CD4-positive, alpha-beta T cell treated with Interleukin-12 subunit alpha and Interleukin-12 subunit beta, for 1 hour (primary cell): ENCODE measurements around the gene CRNKL1.
A peak's percentile ranks its signal among the peaks of the same experiment; 100 is the strongest.

ENCODE experiments used
- DNase-seq: peaks from one replicate; pipeline ENCODE4 v3.0.0-alpha.2; 2020

Gene CRNKL1

DNA sequence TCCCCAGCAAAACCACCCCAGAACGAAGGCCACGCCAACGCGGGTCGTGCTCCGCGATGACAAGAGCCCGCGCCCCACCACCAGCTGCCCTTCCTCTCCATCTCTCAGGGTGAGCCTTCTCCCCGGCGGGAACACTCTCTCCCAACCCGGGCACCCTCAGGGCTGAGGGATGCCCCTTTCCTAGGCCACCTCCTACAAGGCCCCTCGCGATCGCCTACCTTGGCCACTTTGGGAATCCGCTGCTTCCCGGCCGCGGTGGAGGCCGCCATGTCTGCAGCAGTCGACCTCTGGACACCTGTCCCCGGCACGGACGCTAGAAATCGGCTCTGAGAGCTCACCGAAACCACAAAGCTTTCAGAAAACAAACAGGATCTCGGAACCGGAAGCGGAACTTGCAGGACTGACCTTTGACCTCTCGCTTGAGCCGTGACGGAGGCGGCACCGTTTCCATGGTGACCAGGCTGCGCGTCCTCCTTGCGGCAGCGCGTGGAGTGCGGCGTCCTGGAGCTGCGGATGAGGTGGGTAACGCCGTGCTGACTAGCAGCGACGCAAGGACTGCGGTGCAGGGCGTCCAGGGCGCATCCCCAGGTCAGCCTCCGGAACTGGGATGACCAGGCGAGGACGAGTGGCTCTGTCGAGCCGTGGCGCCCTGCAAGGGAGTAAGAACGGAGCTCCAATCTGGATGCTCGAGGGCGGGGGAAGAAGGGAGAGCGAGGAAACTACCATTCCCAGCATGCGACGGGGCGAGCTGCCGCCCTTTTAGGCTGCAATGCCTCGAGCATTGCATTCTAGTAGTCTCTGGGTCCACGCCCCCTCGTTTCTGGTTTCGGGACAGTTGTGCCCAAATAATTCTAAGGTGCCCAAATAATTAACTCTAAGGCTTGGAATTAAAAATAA lies at the start of gene CRNKL1, which contains the start of gene CFAP61:
Gene CRNKL1, minus strand, starts transcription at position 393 of the 897 bp plus-strand sequence. Its CDS starts 124 bp downstream, at position 269.
Gene CFAP61, plus strand, starts transcription at position 459 of the 897 bp plus-strand sequence. CDS start 4,122 bp downstream, outside the sequence.
- peak; percentile 98 for DNase-seq

DNA sequence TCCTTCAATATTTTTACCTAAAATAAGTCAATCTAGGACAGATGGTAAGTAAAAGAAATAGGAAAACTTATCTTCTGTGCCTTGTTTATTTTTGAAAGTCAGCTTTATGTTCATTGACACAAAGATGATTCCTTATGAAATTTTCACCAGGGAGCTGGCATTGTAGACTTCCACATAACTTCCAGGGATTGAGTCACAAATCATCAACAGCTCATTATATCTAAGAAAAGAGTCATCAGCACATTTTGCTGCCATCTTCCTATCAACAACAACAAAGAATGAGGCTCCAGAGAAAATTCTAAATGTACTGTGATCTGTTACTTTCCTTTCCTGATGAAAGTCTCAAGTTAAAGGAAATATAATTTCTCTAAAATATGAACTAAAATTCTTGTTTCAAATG lies 48.6 kb upstream of the CRNKL1 start:
- no peak for DNase-seq

DNA sequence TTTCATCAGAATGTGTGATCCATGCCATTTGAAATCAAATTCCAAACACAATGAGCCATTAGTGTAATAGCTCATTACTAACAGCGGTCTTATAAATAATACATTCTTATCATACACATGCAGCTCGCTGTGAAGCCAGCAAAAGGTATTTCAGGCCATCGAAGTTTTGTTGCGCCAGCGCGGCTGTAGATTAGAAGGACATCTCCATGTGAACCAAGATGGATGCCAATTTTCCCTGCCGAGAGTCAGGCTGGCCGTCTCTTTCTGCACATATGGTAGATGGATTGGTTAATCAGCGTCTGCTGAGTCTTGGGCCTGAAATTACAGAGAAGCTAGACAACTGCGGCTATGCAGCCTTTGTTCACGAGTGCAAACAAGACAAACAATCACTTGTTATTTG lies 44.2 kb upstream of the CRNKL1 start:
- DNase-seq, result no peak

DNA sequence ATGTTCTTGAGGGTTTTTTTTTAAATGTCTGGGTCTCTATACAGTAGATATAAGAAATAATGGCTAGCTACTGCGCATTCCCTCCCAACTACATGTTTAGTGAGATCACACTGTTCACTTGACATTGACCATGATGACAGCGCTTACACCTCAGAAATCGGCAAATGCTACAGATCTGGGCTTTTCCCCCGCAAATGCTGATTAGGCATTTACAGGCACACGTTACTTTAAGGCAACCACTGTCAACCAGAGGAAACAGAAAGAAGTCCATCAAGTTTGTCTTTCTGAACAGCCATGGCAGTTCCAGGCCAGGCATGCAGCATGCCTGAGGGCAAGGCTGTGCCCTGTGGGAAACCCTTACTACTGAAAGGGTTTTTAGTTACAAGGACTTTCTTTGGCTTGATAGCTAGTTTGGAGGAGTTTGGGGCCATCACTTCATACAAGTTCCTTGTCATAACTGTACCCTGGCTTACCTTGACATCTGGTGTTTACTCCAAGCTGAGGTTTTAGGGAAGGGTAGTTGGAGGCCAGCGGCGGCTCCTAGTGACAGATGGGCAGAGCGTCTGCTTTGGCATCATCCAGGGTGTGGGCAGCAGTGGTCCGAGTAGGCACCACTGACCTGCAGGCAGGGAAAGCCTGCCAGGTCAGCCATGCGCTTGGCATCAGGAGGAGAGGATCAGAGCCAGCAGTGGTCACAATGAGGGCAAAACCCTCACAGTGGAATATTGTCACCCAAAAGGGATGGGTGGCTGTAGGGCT lies 43.0 kb upstream of the CRNKL1 start:
- no peak for DNase-seq

DNA sequence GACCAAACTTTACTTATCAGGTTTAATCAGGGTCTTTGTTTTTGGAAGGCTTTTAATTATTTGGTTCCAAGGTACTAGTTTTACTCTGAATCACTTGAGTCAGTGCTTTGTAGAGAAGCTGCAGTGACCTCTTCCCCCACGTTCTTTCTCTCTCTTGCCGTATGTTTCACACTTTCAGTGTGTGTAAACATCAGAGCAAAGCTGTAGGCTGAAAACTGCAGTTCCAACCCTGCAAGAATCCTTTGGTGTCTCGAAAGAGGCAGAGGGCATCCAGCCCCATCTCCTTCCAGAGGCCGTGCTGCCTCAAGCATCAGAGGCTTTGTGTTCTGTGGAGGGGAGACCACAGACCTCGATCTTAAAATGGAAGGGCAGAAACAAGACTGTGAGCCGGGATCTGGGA lies 42.1 kb upstream of the CRNKL1 start:
- DNase-seq, result no peak

DNA sequence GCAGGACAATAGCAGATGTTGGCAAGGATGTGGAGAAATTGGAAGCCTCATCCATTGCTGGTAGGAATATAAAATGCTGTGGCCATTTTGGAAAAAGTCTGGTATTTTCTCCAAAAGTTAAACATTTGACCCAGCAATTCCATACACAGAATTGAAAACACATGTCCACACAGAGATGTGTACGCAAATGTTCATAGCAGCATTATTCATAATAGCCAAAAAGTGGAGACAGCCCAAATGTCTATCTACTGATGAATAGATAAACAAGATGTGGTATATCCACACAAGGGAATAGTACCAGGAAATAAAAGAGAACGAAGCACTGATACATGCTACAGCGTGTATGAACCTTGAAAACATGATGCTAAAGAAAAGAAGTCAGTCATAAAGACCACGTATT lies 40.6 kb upstream of the CRNKL1 start:
- no peak for DNase-seq

DNA sequence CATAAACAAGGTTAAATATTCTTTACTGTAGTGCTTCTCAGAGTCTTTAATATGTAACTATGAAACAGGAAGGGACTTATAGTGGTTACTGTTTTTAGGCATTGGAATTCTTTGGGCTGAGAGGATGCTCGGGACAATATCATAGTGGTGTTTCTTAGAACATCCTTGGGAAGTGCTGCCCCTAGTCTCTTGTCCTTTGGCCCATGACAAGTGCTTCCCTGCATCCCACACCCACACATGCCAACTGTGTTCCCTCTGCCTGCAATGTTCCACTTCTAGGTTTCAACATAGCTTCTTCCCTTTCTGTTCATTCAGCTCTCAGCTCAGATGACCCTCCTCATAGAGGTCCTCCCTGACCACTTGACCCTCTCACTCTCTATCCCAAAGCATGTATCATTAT lies 37.7 kb upstream of the CRNKL1 start:
- no peak for DNase-seq

DNA sequence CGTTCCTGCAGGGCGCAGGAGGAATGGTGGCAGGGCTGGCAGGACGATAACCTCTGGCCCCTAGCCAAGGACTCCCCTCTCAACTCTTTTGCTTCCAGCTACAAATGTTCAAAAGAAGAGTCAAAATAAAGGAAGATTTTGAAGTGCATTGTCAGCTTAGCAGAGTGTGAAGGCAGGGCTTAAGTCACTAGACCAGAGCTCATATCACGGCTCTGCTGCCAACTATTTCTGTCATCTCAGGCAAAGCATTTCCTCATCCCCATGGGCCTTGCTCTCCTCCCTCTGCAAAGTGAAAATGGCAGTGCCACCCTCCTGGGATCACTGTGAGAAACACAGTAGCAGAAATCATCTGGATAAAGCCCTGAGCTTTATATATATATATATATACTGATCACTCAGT lies 36.8 kb upstream of the CRNKL1 start:
- DNase-seq, result no peak

DNA sequence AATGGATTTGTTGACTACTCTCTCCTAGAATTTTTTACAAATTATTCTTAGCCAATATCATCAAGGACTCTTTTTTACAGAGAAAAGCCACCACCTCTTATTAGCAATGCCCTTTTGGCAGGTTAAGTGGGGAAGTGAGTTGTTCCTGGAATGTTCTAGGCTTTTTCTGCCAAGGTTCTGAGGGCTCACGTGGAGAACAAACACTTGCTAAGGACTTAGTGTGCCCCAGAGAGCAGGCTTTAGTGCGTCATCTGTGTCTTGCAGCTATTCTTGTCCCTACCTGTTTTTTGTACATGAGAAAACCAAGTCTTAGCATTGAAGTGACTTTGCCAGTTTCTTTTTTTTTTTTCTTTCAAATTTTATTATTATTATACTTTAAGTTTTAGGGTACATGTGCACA lies 33.5 kb upstream of the CRNKL1 start:
- DNase-seq, result no peak

DNA sequence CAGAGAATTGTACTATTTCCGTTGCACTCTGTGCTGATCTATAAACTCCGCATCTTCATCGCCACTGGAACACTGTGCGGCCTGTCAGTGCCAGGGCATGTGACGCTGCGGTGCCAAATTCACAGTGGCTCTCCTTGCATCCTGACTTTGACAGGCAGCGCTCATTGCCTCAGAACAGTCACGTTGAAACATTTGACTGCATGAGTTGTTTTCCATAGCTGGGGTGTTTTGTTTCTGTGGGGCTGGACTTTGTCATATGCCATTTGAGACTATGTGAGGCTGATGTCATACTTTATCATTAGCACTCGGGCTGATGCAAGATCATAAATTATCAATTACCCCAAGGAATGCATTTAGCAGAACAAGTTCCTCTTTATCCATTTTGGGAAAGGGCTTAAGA lies 32.8 kb upstream of the CRNKL1 start:
- no peak for DNase-seq

DNA sequence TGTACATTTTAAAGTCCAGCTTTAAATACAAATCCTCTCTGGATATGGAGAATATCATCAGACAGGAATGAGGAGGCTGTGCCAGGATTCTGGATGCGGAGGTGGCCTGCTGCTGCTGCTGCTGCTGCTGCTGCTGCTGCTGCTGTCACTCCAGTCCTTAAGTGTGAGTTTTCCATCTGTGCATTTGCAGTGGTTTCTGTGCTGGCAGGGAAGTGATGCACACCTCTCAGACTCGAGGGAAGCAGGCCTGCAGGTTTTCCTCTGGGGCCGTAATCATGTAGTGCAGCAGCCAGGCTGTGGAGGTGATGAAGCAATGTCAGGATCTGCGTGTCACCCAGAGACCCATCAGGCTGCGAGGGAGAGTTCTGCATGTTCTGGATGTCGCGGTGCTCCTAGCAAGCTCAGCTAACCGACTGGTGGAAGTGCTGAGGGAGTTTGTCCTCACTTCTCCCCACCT lies 32.1 kb upstream of the CRNKL1 start:
- no peak for DNase-seq

DNA sequence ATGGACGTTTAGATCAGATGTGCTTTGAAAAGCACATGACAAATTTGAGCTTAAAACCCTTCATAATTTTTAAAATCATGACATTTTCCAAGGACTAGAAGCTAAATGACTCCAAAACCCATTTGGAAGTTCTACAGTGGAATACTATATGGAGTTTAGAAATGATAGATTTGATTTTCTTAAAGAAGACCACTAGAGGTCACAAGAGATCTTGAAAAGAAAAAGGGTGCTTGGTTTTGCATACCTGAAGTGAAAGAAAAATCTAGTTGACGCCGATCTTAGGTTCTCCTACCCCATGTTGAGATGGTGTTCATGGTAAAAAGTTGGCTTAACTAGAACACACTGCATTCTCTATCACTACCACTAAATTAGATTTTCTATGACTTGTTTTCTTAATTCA lies 31.5 kb upstream of the CRNKL1 start:
- peak; percentile 43 for DNase-seq

DNA sequence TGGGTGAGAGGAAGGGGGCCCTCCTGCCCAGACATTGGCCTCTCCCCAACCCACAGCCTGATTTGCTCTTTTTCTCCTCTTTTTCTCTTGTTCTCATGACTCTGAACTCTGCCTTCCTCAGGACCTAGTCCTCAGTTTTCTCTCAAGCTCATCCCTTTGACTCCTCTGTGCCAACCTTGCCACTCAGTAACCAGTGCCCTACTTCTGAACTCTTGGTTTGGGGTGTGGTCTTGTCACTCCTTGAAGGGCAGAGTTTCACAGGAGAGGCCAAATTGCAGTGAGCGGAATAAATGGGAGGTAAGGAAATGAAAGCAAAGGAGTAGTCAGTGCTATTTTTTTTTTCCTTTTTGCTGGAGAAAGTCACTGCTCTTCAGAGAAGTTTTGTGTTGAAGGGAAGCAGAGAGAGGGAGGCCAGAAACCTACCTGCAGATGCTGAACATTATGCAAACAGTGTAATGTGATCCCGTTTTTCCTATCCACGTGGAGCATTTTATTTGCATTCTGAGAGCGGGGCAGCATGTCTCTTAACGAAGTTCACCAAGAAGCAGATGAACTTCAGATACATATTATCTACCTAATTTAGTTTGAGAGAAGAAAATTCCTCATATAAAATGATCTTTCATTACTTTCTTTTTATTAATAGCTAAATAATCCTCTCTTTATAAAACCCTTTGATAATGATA lies 27.0 kb upstream of the CRNKL1 start:
- no peak for DNase-seq

DNA sequence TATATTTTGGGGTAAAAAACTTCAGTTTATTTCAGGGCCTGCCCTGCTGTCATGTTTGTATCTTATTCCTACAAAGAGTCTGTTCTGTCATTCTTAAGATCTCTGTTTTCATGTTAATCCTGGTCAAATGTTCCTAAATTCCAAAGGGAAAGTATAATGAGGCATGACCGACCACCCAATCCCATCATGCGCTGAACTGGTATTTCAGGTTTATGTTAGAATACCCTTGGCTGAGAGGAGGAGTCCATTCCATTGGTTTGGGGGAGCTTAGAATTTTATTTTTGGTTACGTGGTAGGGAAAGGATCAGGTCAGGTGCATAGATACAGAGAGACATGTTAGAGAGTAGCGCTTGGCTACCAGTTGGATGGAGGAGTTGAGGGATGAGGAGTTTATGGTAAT lies 25.8 kb upstream of the CRNKL1 start:
- no peak for DNase-seq

DNA sequence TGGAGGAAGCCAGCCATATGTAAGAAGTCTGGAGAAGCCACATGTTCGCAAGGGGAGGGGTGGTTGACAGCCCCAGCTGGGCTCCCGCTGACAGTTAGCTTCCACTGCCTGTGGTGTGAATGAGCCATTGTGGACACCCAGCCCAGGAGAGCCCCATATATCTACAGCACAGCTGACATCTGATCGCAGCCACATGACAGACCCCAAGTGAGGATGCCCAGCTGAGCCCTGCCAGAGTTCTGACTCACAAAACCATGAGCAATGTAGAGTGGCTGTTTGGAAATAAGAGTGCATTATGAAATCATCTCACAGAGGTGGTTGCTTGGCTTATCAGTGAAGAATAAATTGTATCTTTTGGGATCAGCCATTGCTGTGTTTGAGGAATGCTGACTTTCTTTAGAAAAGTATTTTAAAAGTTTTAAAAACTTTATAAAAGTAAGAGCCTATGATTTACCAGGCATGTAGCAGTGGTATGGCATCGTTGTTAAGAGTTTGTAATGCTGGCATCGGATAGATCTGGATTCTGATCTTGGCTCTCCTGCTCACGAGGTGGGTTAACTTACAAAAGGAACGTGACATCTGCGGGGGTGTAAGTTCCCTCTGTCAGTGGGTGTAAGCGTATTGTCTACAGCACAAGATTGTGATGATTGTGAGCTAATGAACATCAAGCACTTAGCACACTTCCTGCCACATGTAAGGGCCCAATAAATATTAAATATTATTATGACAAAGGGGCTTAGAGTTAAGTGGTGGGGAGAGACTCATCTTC lies 24.2 kb upstream of the CRNKL1 start:
- DNase-seq, result no peak

DNA sequence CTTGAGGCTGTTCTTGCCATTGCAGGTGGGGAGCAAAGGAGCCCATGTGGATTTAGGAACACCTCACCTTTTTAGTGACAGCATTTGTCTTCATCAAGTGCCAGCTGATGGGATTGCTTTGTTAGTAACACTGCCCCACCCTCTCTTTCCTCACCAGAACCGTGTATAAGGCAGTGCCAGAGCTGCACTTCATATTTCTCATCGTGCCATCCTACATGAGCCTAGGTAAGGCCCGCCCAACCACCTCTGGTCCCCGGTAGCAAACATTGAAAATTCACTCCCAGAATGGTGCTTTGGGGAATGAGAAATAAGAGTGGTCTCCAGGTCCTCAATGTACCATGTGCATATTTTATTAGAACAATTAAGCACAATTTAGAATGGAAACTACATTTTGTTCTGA lies 22.8 kb upstream of the CRNKL1 start:
- no peak for DNase-seq

DNA sequence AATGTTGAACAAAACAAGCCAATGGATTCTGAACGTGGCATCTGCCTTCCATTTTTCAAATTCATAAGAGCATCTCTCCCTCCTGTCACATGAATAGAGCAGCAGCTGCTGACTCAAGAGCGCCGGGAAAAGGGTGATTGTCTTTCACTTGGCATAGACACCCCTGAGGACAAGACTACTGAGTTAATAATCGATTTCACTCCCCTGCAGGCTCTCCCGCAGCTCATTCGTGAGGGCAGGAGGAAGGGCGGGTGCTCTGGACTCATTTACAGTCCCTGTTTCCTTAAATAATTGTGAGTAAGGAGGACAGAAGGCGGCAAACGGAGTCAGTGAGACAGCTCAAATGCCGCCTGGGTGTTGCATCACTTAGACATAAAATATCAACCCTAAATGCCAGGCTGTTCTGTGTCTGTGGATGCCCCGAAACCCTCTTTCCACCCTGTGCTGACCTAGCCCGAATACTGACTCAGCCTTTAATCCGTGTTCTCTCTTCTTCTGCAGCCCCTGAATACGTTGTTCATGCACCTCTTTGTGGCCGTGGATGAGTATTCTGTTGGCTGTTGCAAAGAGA lies 21.6 kb upstream of the CRNKL1 start:
- DNase-seq, result no peak

DNA sequence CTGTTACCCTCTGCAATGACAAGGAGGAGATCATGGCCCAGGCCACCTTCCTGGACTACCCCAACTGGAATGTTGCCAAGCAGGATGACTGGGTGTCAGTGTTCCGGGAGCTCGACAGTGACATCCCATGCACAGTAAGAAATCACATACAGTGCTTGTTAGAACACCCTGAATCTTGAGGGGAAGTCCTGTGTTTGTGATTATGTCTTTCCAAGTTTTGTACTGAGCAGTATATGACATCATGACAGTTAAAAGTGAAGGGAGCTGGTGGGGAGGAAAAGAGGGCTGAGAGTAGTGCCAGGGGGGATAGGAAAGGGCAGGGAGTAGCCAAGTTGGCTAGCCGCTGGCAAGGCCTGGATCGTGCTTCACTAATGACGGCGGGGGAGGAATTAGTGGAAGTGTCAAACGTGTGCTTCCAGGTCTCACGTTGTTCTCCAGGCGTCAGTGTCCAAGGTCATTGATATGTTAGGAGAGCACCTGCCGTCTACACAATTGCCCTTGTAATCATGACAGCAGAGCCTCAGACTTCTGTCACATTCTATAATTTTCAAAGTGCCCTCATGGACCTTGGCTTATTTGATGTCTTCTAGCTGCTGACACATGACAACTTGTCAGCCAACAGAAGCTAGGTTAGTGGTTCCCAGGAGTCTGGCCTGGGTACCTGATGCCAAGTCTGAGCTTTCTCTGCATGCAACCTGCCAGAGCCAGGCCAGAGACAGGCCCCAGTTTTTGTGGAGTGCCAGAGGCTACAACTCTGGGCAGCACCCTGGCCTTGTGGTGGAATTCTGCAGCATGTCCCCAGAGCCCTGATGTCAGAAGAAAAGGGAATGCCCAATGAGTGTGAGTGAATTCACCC lies 18.8 kb upstream of the CRNKL1 start:
- no peak for DNase-seq

DNA sequence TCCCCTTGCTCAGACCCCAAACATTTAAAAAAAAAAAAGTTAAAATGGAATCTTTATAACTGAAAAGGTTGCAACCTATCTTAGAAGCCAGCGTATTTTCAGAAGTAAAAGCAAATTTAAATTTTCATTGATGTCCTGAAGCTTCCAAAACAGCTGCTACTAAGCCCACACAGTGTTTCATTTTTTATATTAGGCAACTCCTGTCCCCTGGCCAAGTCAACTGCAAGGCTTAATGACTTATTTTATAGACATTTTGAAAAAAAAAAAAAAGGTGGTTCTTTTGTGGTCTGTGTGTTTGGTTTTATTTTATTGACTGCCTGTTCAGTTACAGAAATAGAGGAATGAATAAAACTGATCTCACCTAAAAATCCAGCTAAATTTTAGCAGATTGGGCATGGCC lies 13.1 kb upstream of the CRNKL1 start:
- no peak for DNase-seq

DNA sequence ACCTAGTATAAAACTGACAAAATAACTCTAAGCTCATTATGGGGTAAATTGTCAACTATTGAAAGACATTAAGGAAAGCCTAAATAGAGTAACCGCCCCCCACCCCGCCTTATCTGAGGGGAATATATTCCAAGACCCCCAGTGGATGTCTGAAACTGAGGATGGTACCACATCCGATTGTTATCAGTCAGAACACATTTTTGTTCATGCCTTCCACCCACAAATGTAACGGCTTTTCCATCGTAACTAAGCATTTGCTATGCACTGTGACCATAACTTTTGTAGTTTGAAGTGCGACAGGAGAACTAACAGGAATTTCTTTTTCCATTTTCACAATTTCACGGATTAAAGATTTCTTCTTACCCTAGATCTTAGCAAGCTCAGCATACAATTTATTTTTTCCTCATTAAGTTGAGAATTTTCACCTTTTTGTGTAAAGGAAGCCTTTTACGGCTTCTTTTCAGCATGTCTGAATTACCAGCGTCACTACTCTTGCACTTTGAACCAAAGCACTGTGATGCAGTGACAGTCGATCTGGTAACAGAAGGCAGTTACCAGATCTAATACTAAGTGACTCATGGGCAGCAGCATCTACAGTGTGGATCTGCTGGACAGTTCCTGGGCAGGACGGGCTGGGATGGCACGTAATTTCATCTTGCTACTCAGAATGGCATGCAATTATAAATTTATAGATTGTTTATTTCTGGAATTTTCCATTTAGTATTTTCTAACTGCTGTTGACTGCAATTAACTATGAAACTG lies 11.9 kb upstream of the CRNKL1 start:
- DNase-seq, result no peak
